GM21576 (cell line): ENCODE measurements around the gene FNBP1L.

Source experiments
- ATAC-seq: cut with Tn5 transposase; IDR thresholded peaks from one replicate; pipeline ENCODE4 v1.9.1; 2021; ENCODE audit warnings: mild to moderate bottlenecking, moderate library complexity; ENCODE audit not compliant: unreplicated experiment

The FNBP1L gene

GRCh38 chr1:93447481-93448291 lies at the start of gene FNBP1L:
Gene FNBP1L (plus strand): TSS chr1:93448118. CDS start chr1:93448282, 164 bp downstream.
- ATAC-seq = no peak

- no peak for ATAC-seq
Observed at GRCh38 chr1:93399781-93400180, 48.1 kb upstream of the FNBP1L start.

GRCh38 chr1:93408203-93408602 lies 39.7 kb upstream of the FNBP1L start:
- ATAC-seq = no peak

GRCh38 chr1:93411000-93411399 lies 36.9 kb upstream of the FNBP1L start:
- no peak for ATAC-seq

GRCh38 chr1:93414749-93415148 lies 33.2 kb upstream of the FNBP1L start:
- ATAC-seq = no peak

GRCh38 chr1:93415296-93415695 lies 32.6 kb upstream of the FNBP1L start:
- ATAC-seq = no peak

GRCh38 chr1:93416183-93416582 lies 31.7 kb upstream of the FNBP1L start:
- no peak for ATAC-seq

- ATAC-seq = no peak
Observed at GRCh38 chr1:93419344-93419743, 28.6 kb upstream of the FNBP1L start.

- ATAC-seq = no peak
Observed at GRCh38 chr1:93420400-93420799, 27.5 kb upstream of the FNBP1L start.

- no peak for ATAC-seq
Observed at GRCh38 chr1:93426181-93426580, 21.7 kb upstream of the FNBP1L start.

- ATAC-seq = no peak
Observed at GRCh38 chr1:93427656-93428055, 20.3 kb upstream of the FNBP1L start.

- no peak for ATAC-seq
Observed at GRCh38 chr1:93433407-93433961, 14.4 kb upstream of the FNBP1L start.

GRCh38 chr1:93434088-93434487 lies 13.8 kb upstream of the FNBP1L start:
- ATAC-seq = no peak

- ATAC-seq = no peak
Observed at GRCh38 chr1:93434987-93435386, 12.9 kb upstream of the FNBP1L start.

- ATAC-seq = no peak
Observed at GRCh38 chr1:93435443-93435842, 12.5 kb upstream of the FNBP1L start.

- no peak for ATAC-seq
Observed at GRCh38 chr1:93436496-93436895, 11.4 kb upstream of the FNBP1L start.

GRCh38 chr1:93437976-93438605 lies 9.8 kb upstream of the FNBP1L start:
- ATAC-seq = no peak

- ATAC-seq = no peak
Observed at GRCh38 chr1:93438716-93439115, 9.2 kb upstream of the FNBP1L start.

GRCh38 chr1:93440272-93440671 lies 7.6 kb upstream of the FNBP1L start:
- no peak for ATAC-seq

GRCh38 chr1:93440706-93441105 lies 7.2 kb upstream of the FNBP1L start:
- ATAC-seq = no peak

- ATAC-seq = no peak
Observed at GRCh38 chr1:93441589-93441988, 6.3 kb upstream of the FNBP1L start.

- ATAC-seq = no peak
Observed at GRCh38 chr1:93442008-93442666, 5.8 kb upstream of the FNBP1L start.
